Measurements from ENCODE around the gene ANOS1.
A peak's percentile ranks its signal among the peaks of the same experiment; 100 is the strongest.

DNA sequence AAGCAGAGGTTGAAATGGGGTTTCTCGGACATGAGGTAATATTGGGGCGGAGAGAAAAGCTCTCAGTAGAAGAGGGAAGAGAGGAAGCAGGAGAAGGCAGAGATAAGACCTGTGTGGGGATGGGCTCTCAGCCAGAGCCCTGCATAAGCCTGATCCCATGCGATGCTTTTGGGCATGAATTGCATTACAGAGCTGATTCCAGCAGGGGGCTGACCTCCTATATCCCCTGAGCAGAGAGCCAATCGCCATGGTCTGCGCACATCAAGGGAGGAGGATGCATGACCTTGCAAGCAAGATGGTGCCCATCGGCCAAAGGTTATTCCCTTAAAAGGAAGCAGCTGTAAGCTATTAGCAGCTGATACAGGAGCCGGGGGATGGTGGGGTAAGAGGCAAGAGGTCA is 7.6 kb downstream of the ANOS1 start:
- TF ChIP-seq, protein P1, sequence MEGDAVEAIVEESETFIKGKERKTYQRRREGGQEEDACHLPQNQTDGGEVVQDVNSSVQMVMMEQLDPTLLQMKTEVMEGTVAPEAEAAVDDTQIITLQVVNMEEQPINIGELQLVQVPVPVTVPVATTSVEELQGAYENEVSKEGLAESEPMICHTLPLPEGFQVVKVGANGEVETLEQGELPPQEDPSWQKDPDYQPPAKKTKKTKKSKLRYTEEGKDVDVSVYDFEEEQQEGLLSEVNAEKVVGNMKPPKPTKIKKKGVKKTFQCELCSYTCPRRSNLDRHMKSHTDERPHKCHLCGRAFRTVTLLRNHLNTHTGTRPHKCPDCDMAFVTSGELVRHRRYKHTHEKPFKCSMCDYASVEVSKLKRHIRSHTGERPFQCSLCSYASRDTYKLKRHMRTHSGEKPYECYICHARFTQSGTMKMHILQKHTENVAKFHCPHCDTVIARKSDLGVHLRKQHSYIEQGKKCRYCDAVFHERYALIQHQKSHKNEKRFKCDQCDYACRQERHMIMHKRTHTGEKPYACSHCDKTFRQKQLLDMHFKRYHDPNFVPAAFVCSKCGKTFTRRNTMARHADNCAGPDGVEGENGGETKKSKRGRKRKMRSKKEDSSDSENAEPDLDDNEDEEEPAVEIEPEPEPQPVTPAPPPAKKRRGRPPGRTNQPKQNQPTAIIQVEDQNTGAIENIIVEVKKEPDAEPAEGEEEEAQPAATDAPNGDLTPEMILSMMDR (IDR thresholded peaks at IDR 0.05; ENCODE audit: control extremely low read depth in 1 of 3, insufficient read depth in 1 of 3, low read depth in 1 of 3, low read length in 3 of 3) = peak; percentile 32 to 63 (median 43); a peak in 3 of 4 replicates
- TF ChIP-seq SIN3A (conservative IDR thresholded peaks at IDR 0.05 in 1 of 2, IDR thresholded peaks at IDR 0.05 in 1 of 2; ENCODE audit: low read depth in 1 of 2, low read length in 2 of 2) (no peak), RNF2 (IDR thresholded peaks at IDR 0.05; ENCODE audit: borderline replicate concordance, low read depth, low read length, missing control alignments, poor library complexity, severe bottlenecking) (no peak), EZH2 (IDR thresholded peaks at IDR 0.05; ENCODE audit: low read depth, low read length, severe bottlenecking) (no peak)
